ENCODE measurements around the gene TMEM151B.

GRCh38 chr6:44315951-44316350, 45.7 kb downstream of the TMEM151B start:
- no peak for TF ChIP-seq POLR2A (IDR thresholded peaks at IDR 0.05)
- TF ChIP-seq, protein P1, sequence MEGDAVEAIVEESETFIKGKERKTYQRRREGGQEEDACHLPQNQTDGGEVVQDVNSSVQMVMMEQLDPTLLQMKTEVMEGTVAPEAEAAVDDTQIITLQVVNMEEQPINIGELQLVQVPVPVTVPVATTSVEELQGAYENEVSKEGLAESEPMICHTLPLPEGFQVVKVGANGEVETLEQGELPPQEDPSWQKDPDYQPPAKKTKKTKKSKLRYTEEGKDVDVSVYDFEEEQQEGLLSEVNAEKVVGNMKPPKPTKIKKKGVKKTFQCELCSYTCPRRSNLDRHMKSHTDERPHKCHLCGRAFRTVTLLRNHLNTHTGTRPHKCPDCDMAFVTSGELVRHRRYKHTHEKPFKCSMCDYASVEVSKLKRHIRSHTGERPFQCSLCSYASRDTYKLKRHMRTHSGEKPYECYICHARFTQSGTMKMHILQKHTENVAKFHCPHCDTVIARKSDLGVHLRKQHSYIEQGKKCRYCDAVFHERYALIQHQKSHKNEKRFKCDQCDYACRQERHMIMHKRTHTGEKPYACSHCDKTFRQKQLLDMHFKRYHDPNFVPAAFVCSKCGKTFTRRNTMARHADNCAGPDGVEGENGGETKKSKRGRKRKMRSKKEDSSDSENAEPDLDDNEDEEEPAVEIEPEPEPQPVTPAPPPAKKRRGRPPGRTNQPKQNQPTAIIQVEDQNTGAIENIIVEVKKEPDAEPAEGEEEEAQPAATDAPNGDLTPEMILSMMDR (IDR thresholded peaks at IDR 0.05): no peak

Data from upper lobe of left lung (tissue), 4 donors.